SK-N-SH treated with all-trans-retinoic acid at 6 μM for 48 hours (cell line): ENCODE data around the gene PTPRD.
"Not testable (repeated sequence)": the region's sequence is repeated elsewhere in the genome, so short reads cannot be mapped to it uniquely, and the experiment has no call there.

Experiments
- ATAC-seq: fragments of 200-7000 bp; cut with Tn5 transposase; 3 replicates; pipeline ENCODE4 v1.9.1; 2020; ENCODE audit warnings: mild to moderate bottlenecking, moderate library complexity
- ARNTL ChIP-seq: fragments of 450-650 bp; formaldehyde crosslinking; IDR thresholded peaks from 2 replicates; pipeline ENCODE4 v1.5.0; 2020; ENCODE audit warnings: low read depth, mild to moderate bottlenecking, moderate library complexity, borderline replicate concordance
- BACH2 ChIP-seq: fragments of 250-450 bp; sonication (Bioruptor Pico); IDR thresholded peaks from 2 replicates; pipeline ENCODE4 v1.9.0; 2021; ENCODE audit warnings: mild to moderate bottlenecking, borderline replicate concordance
- CSDC2 ChIP-seq: fragments of 250-450 bp; sonication (Bioruptor Pico); IDR thresholded peaks from 2 replicates; pipeline ENCODE4 v1.5.0; 2020; ENCODE audit warnings: mild to moderate bottlenecking, moderate library complexity
- ESRRG ChIP-seq: fragments of 250-450 bp; sonication (Bioruptor Pico); IDR thresholded peaks from 2 replicates; pipeline ENCODE4 v1.6.1; 2021; ENCODE audit warnings: mild to moderate bottlenecking
- ISL1 ChIP-seq: fragments of 250-450 bp; sonication (Bioruptor Pico); IDR thresholded peaks from 2 replicates; pipeline ENCODE4 v2.1.2; 2022; ENCODE audit warnings: mild to moderate bottlenecking, moderate library complexity
- OSR1 ChIP-seq: fragments of 250-450 bp; sonication (Bioruptor Pico); IDR thresholded peaks from 2 replicates; pipeline ENCODE4 v1.8.0; 2022; ENCODE audit warnings: moderate library complexity, mild to moderate bottlenecking, inconsistent platforms
- POU6F1 ChIP-seq: fragments of 250-450 bp; sonication (Bioruptor Pico); IDR thresholded peaks from 2 replicates; pipeline ENCODE4 v1.8.0; 2021; ENCODE audit warnings: low read depth, mild to moderate bottlenecking, moderate library complexity, borderline replicate concordance
- PPARA ChIP-seq: fragments of 250-450 bp; sonication (Bioruptor Pico); IDR thresholded peaks from 2 replicates; pipeline ENCODE4 v1.5.0; 2020; ENCODE audit warnings: mild to moderate bottlenecking, borderline replicate concordance
- RARB ChIP-seq: fragments of 250-450 bp; sonication (Bioruptor Pico); IDR thresholded peaks from 2 replicates; pipeline ENCODE4 v1.8.0; 2021; ENCODE audit warnings: mild to moderate bottlenecking, moderate library complexity
- SNAI2 ChIP-seq: fragments of 250-450 bp; sonication (Bioruptor Pico); IDR thresholded peaks from 2 replicates; pipeline ENCODE4 v1.5.0; 2020; ENCODE audit warnings: mild to moderate bottlenecking, moderate library complexity
- TCF4 ChIP-seq: fragments of 250-450 bp; sonication (Bioruptor Pico); IDR thresholded peaks from 2 replicates; pipeline ENCODE4 v1.8.0; 2021; ENCODE audit warnings: mild to moderate bottlenecking, moderate library complexity, borderline replicate concordance
- TOX ChIP-seq: fragments of 250-450 bp; sonication (Bioruptor Pico); IDR thresholded peaks from 2 replicates; pipeline ENCODE4 v1.8.0; 2021; ENCODE audit warnings: mild to moderate bottlenecking, moderate library complexity, borderline replicate concordance
- ZC3H10 ChIP-seq: fragments of 250-450 bp; sonication (Bioruptor Pico); IDR thresholded peaks from 2 replicates; pipeline ENCODE4 v1.5.1; 2021; ENCODE audit warnings: mild to moderate bottlenecking, moderate library complexity
- ZFP3 ChIP-seq: fragments of 250-450 bp; sonication (Bioruptor Pico); IDR thresholded peaks from 2 replicates; pipeline ENCODE4 v1.5.0; 2020; ENCODE audit warnings: mild to moderate bottlenecking, moderate library complexity
- ZFP30 ChIP-seq: fragments of 450-650 bp; formaldehyde crosslinking; IDR thresholded peaks from 2 replicates; pipeline ENCODE4 v1.5.0; 2022; ENCODE audit warnings: mild to moderate bottlenecking, moderate library complexity
- ZNF565 ChIP-seq: fragments of 450-650 bp; formaldehyde crosslinking; conservative IDR thresholded peaks from 2 replicates; pipeline ENCODE4 v1.5.0; 2020; ENCODE audit warnings: low read depth, mild to moderate bottlenecking, moderate library complexity
- ZNF70 ChIP-seq: fragments of 450-650 bp; formaldehyde crosslinking; IDR thresholded peaks from 2 replicates; pipeline ENCODE4 v1.5.0; 2020; ENCODE audit warnings: mild to moderate bottlenecking, moderate library complexity
- ZNF8 ChIP-seq: fragments of 450-650 bp; formaldehyde crosslinking; IDR thresholded peaks from 2 replicates; pipeline ENCODE4 v1.5.0; 2020; ENCODE audit warnings: mild to moderate bottlenecking, moderate library complexity
- TF ChIP-seq, protein P1 (sequence below): fragments of 250-450 bp; sonication (Bioruptor Pico); IDR thresholded peaks from 2 replicates; pipeline ENCODE4 v1.5.1; 2020; ENCODE audit warnings: low read depth, mild to moderate bottlenecking, moderate library complexity
- TF ChIP-seq, protein P2 (sequence below): fragments of 250-450 bp; sonication (Bioruptor Pico); IDR thresholded peaks from 2 replicates; pipeline ENCODE4 v1.5.1; 2021; ENCODE audit warnings: mild to moderate bottlenecking, moderate library complexity
- TF ChIP-seq, protein P3 (sequence below): fragments of 250-450 bp; sonication (Bioruptor Pico); IDR thresholded peaks from 2 replicates; pipeline ENCODE4 v1.8.0; 2020; ENCODE audit warnings: mild to moderate bottlenecking, moderate library complexity, borderline replicate concordance

PTPRD gene

DNA sequence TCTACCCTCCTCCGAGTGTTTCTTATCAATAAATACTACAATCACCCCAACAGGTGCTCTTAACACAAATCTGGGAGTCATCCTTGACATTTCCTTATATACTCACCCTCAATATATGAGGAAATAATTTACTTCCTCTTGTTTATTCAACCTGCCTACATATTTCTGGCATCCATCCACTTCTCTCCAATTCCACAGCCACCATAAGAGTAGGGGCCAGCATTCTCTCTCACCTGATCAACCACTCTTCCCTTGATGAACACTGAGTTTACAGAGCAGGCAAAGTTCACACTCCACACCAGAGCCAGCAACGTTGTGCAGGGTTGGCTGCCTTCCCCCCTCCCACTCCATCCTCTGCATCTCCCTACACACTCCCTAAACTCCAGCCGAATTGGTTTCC is 1908.9 kb downstream of the PTPRD start:
- TF ChIP-seq BACH2 (no peak), TCF4 (no peak), ZFP30 (CRISPR knock-in tag) (no peak), OSR1 (CRISPR knock-in tag) (no peak), TOX (no peak), ZNF565 (CRISPR knock-in tag) (no peak), PPARA (CRISPR knock-in tag) (no peak), RARB (CRISPR knock-in tag) (no peak), ISL1 (CRISPR knock-in tag) (no peak), CSDC2 (CRISPR knock-in tag) (no peak), ZNF8 (CRISPR knock-in tag) (no peak)
- TF ChIP-seq, protein P1, sequence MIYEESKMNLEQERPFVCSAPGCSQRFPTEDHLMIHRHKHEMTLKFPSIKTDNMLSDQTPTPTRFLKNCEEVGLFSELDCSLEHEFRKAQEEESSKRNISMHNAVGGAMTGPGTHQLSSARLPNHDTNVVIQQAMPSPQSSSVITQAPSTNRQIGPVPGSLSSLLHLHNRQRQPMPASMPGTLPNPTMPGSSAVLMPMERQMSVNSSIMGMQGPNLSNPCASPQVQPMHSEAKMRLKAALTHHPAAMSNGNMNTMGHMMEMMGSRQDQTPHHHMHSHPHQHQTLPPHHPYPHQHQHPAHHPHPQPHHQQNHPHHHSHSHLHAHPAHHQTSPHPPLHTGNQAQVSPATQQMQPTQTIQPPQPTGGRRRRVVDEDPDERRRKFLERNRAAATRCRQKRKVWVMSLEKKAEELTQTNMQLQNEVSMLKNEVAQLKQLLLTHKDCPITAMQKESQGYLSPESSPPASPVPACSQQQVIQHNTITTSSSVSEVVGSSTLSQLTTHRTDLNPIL (CRISPR knock-in tag) = no peak
- TF ChIP-seq, protein P2, sequence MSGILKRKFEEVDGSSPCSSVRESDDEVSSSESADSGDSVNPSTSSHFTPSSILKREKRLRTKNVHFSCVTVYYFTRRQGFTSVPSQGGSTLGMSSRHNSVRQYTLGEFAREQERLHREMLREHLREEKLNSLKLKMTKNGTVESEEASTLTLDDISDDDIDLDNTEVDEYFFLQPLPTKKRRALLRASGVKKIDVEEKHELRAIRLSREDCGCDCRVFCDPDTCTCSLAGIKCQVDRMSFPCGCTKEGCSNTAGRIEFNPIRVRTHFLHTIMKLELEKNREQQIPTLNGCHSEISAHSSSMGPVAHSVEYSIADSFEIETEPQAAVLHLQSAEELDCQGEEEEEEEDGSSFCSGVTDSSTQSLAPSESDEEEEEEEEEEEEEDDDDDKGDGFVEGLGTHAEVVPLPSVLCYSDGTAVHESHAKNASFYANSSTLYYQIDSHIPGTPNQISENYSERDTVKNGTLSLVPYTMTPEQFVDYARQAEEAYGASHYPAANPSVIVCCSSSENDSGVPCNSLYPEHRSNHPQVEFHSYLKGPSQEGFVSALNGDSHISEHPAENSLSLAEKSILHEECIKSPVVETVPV (CRISPR knock-in tag) = no peak
- TF ChIP-seq, protein P3, sequence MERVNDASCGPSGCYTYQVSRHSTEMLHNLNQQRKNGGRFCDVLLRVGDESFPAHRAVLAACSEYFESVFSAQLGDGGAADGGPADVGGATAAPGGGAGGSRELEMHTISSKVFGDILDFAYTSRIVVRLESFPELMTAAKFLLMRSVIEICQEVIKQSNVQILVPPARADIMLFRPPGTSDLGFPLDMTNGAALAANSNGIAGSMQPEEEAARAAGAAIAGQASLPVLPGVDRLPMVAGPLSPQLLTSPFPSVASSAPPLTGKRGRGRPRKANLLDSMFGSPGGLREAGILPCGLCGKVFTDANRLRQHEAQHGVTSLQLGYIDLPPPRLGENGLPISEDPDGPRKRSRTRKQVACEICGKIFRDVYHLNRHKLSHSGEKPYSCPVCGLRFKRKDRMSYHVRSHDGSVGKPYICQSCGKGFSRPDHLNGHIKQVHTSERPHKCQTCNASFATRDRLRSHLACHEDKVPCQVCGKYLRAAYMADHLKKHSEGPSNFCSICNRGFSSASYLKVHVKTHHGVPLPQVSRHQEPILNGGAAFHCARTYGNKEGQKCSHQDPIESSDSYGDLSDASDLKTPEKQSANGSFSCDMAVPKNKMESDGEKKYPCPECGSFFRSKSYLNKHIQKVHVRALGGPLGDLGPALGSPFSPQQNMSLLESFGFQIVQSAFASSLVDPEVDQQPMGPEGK (CRISPR knock-in tag) = no peak
- no peak for ATAC-seq

DNA sequence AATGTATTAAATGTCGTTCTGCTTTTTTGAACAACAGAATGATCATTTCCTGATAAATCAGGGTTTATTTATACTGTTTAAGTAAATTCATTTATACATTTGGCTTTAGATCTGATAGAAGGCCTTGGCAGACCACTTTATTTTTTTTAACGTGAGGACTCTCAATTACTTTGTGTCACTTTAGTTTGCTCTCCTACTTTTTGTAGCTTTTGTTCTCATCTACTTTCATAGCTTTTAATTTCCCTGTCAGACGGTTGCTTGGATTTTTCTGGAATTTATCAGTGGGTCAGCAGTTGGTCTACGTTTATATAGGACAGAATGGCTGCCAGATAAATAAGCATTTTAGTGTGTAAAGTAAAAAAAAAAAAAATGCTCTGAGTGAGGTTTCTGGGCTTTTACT is 1910.9 kb downstream of the PTPRD start:
- TF ChIP-seq ZFP3 (CRISPR knock-in tag) = no peak
- no peak for ATAC-seq

DNA sequence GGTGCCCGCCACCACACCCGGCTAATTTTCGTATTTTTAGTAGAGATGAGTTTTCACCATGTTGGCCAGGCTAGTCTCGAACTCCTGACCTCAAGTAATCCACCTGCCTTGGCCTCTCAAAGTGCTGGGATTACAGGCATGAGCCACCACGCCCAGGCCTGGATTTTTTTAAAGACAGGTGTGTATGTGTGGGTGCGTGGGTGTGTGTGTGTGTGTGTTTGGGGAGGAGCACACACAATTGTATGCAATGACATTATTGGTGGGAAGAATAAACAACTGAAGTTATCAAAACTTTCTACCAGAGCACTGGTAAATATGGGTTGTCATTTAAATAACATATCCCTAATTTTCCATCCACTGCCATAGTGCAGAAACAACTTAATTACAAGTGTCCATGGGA is 1915.2 kb downstream of the PTPRD start:
- not testable (repeated sequence) for ATAC-seq

DNA sequence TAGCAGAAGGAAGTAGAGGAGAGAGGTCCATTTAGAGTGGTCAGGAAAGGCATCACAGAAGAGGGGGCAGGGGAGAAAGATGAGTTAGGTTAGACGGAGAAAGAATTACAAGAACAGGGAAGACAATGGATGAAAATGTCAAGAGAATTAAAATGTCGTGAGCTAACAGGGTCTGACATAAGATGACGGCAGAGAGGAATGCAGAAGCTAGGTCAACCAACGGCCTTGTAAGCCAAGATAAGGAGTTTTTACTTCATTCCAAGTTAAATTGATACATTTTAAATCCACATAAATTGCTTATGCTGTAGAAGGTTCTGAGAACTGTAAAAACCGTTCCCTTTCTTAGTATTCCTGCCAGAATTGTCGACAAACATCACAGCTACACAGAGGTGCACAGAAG is 1916.3 kb downstream of the PTPRD start:
- no peak for TF ChIP-seq ARNTL (CRISPR knock-in tag)
- TF ChIP-seq ZNF8 (CRISPR knock-in tag) = no peak
- no peak for TF ChIP-seq SNAI2
- TF ChIP-seq TOX = no peak
- TF ChIP-seq RARB (CRISPR knock-in tag) = no peak
- no peak for TF ChIP-seq BACH2
- ATAC-seq = no peak

DNA sequence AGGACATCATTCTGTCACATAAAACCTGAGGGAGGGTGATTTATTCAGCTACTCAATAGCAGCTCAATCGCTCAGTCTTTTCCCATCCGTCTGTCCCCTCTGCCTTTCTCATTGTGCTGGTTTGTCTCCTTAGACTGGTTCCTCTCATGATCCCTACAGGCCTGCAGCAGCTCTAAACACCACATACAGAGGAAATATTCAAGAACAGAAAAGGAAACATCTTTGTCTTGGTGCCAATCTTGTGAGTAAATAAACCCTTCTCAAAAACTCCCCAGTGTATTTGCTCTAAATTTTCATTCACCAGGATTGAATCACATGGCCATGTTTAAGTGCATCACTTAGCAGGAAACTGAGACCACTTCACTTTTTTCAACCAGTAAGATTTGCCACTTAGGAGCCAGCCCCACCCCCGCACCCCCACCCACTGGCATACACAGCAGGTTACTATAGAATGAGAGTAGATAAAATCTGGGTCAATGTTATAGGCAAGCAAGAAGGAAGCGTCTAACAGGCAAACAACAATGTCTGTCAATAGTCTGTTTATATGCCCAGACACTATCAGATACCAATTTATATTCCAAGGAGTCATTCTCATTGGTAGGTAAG is 1917.7 kb downstream of the PTPRD start:
- TF ChIP-seq ARNTL (CRISPR knock-in tag) (no peak), ZC3H10 (CRISPR knock-in tag) (no peak), PPARA (CRISPR knock-in tag) (no peak), ZNF70 (CRISPR knock-in tag) (no peak), SNAI2 (no peak), ESRRG (CRISPR knock-in tag) (no peak), ZFP3 (CRISPR knock-in tag) (no peak), ZNF565 (CRISPR knock-in tag) (no peak), POU6F1 (no peak), RARB (CRISPR knock-in tag) (no peak), ZFP30 (CRISPR knock-in tag) (no peak)
- TF ChIP-seq, protein P1 (CRISPR knock-in tag) = no peak
- TF ChIP-seq, protein P2 (CRISPR knock-in tag) = no peak
- TF ChIP-seq, protein P3 (CRISPR knock-in tag) = no peak
- ATAC-seq = no peak
